ENCODE data around the gene HS3ST1. TPM values are rescaled to one million over a fixed set of nuclear protein-coding genes. Genes with fewer than 3 reads are reported as not detected.

HS3ST1 gene
- total RNA-seq, 2 donors from 2014 or later: 0.78 to 0.99 TPM

GRCh38 chr4:11451716-11452115, 23.0 kb upstream of the HS3ST1 start:
- Histone ChIP-seq H3K4me1 (no peaks in the 10 kb centered on the region), H3K36me3 (replicated peaks in 1 of 2; ENCODE audit: insufficient read depth in 1 of 2, low read depth in 2 of 2) (no peaks in the 10 kb centered on the region)
- intact Hi-C loops (cut with DNase I): no loop called here

DNA sequence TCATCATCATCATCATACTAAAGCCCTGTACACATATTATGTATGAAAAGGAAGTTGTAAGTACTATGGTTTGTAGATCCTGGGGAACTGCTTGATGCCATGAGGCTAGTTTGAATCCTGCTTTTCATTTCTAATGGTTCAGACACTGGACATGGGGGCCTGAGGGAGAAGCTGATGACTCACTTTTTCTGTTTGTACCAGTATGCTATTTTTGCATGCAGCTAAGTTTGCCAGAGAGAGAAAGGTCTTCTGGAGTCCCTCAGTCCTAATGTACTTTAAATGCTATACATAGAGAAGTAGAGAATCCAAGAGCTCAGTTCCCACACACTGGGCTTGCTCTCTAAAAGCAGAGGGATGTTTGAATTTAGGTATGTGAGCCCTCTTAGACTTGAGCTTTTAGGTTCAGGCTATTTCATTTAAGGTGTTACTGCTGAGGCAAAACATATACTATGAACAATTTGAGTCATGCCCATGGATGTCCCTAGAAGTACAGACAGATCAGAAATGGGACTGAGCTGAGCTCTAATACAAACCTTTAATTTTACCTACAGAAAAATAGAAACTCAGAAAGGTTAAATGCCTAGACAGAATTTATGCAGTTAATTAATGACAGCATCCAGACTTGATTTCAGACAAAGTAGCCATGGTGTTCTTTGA, 17.6 kb upstream of the HS3ST1 start:
- Histone ChIP-seq H3K36me3 (replicated peaks in 1 of 2; ENCODE audit: insufficient read depth in 1 of 2, low read depth in 2 of 2) (no peaks in the 10 kb centered on the region), H3K4me3 (no peak overlapping the region), H3K27ac (no peak overlapping the region), H3K9me3 (no peaks in the 10 kb centered on the region), H3K4me1 (no peaks in the 10 kb centered on the region), H3K27me3 (no peaks in the 10 kb centered on the region)
- intact Hi-C loops (cut with DNase I): no loop called here
- TF ChIP-seq POLR2A (IDR thresholded peaks at IDR 0.05): no peak
- TF ChIP-seq, protein P1, sequence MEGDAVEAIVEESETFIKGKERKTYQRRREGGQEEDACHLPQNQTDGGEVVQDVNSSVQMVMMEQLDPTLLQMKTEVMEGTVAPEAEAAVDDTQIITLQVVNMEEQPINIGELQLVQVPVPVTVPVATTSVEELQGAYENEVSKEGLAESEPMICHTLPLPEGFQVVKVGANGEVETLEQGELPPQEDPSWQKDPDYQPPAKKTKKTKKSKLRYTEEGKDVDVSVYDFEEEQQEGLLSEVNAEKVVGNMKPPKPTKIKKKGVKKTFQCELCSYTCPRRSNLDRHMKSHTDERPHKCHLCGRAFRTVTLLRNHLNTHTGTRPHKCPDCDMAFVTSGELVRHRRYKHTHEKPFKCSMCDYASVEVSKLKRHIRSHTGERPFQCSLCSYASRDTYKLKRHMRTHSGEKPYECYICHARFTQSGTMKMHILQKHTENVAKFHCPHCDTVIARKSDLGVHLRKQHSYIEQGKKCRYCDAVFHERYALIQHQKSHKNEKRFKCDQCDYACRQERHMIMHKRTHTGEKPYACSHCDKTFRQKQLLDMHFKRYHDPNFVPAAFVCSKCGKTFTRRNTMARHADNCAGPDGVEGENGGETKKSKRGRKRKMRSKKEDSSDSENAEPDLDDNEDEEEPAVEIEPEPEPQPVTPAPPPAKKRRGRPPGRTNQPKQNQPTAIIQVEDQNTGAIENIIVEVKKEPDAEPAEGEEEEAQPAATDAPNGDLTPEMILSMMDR (IDR thresholded peaks at IDR 0.05): no peak
- ATAC-seq: no peak
- DNase-seq: no peak

More at GRCh38 chr4:11451716-11452115, 23.0 kb upstream of the HS3ST1 start:
- H3K27me3 ChIP-seq: no peaks in the 10 kb centered on the region
- no peak for TF ChIP-seq POLR2A (IDR thresholded peaks at IDR 0.05)
- TF ChIP-seq, protein P1 (IDR thresholded peaks at IDR 0.05): no peak
- DNase-seq (no peak), ATAC-seq (no peak)
- WGBS, 2 donors: 61 to 78% methylated on average over 1 of the region's 1 CpG
- H3K4me3 ChIP-seq: no peak overlapping the region
- no peak overlapping the region for H3K27ac ChIP-seq
- no peaks in the 10 kb centered on the region for H3K9me3 ChIP-seq

- WGBS, 2 donors: 38 to 50% methylated on average over 1 of the region's 1 CpG
- H3K27ac ChIP-seq: no peak overlapping the region
Measured at GRCh38 chr4:11441194-11441556, 12.5 kb upstream of the HS3ST1 start.

GRCh38 chr4:11440481-11441193, 11.9 kb upstream of the HS3ST1 start:
- intact Hi-C loops (cut with DNase I): no loop called here
- WGBS, 2 donors: 59 to 71% methylated on average over 4 of the region's 4 CpGs
- DNase-seq (no peak), ATAC-seq (no peak)
- Histone ChIP-seq H3K9me3 (no peaks in the 10 kb centered on the region), H3K27ac (no peak overlapping the region), H3K4me3 (no peak overlapping the region), H3K36me3 (replicated peaks in 1 of 2; ENCODE audit: insufficient read depth in 1 of 2, low read depth in 2 of 2) (no peaks in the 10 kb centered on the region), H3K4me1 (no peaks in the 10 kb centered on the region), H3K27me3 (no peaks in the 10 kb centered on the region)
- TF ChIP-seq POLR2A (IDR thresholded peaks at IDR 0.05): no peak

More at GRCh38 chr4:11441194-11441556, 12.5 kb upstream of the HS3ST1 start:
- intact Hi-C loops (cut with DNase I): no loop called here
- no peaks in the 10 kb centered on the region for H3K9me3 ChIP-seq
- no peak overlapping the region for H3K4me3 ChIP-seq
- H3K36me3 ChIP-seq (replicated peaks in 1 of 2; ENCODE audit: insufficient read depth in 1 of 2, low read depth in 2 of 2): no peaks in the 10 kb centered on the region
- no peak for ATAC-seq
- no peaks in the 10 kb centered on the region for H3K4me1 ChIP-seq
- H3K27me3 ChIP-seq: no peaks in the 10 kb centered on the region
- DNase-seq: no peak
- TF ChIP-seq, protein P1 (IDR thresholded peaks at IDR 0.05): no peak

GRCh38 chr4:11439836-11440235, 11.1 kb upstream of the HS3ST1 start:
- TF ChIP-seq, protein P1 (IDR thresholded peaks at IDR 0.05): no peak
- no peak for TF ChIP-seq POLR2A (IDR thresholded peaks at IDR 0.05)
- intact Hi-C loops (cut with DNase I): loop anchor here (10.0 kb wide), 1 partner anchor 865 kb away; no protein-coding TSS in a partner anchor
- DNase-seq (peak in 1 of 4 donors; percentile 15), ATAC-seq (no peak)
- Histone ChIP-seq H3K27me3 (no peaks in the 10 kb centered on the region), H3K4me3 (no peak overlapping the region), H3K9me3 (no peaks in the 10 kb centered on the region), H3K4me1 (no peaks in the 10 kb centered on the region), H3K36me3 (replicated peaks in 1 of 2; ENCODE audit: insufficient read depth in 1 of 2, low read depth in 2 of 2) (no peaks in the 10 kb centered on the region), H3K27ac (no peak overlapping the region)
- 44 to 79% methylated on average over 2 of the region's 2 CpGs for WGBS, 2 donors
